Right lobe of liver (tissue), 6 donors: Measurements from ENCODE around the gene UMPS. TPM values are rescaled to one million over a fixed set of nuclear protein-coding genes. Genes with fewer than 3 reads are reported as not detected.

Experiments used
- ATAC-seq, 4 donors: fragments of 200-7000 bp; cut with Tn5 transposase; one replicate each; pipeline ENCODE4 v1.9.1; 2020; ENCODE audit warnings: mild to moderate bottlenecking in 4 of 4, moderate library complexity in 4 of 4
- DNase-seq, 3 donors: peaks; one replicate each; pipeline ENCODE4 v3.0.0-alpha.2; 2020
- H3K27ac ChIP-seq, 3 donors: fragments of 200-600 bp; one replicate each; pipeline ENCODE4 v1.8.0; 2022
- H3K27me3 ChIP-seq, 2 donors: fragments of 200-600 bp; one replicate each; pipeline ENCODE4 v1.8.0; 2022
- H3K36me3 ChIP-seq, 4 donors: fragments of 200-600 bp; sonication (generic) in 1 of 4; one replicate each; pipeline versions ENCODE4 v1.5.1 to v1.8.0; 2017 to 2022; ENCODE audit warnings: control low read depth in 1 of 4
- H3K4me1 ChIP-seq, 4 donors: fragments of 200-600 bp; sonication (generic) in 1 of 4; one replicate each; pipeline versions ENCODE4 v1.5.1 to v1.8.0; 2017 to 2022; ENCODE audit warnings: control low read depth in 1 of 4
- H3K4me3 ChIP-seq, 3 donors: fragments of 200-600 bp; one replicate each; pipeline ENCODE4 v1.8.0; 2022
- H3K9me3 ChIP-seq, 4 donors: fragments of 200-600 bp; sonication (generic) in 1 of 4; one replicate each; pipeline versions ENCODE4 v1.5.1 to v1.8.0; 2017 to 2022; ENCODE audit warnings: control low read depth in 1 of 4
- POLR2A ChIP-seq: fragments of 450-650 bp; IDR thresholded peaks from one replicate; pipeline ENCODE4 v1.6.1; 2017; ENCODE audit warnings: antibody characterized with exemption, mild to moderate bottlenecking
- WGBS: methylation state at CpG from one replicate; pipeline ENCODE4 v1.1.6; 2018; ENCODE audit warnings: low coverage, low lambda C conversion rate; ENCODE audit not compliant: insufficient coverage; ENCODE audit errors: missing lambda C conversion rate; 5-methylcytosine and 5-hydroxymethylcytosine counted together
- intact Hi-C, 2 donors: fragments of 100-400 bp; cut with DNase I; formaldehyde crosslinking; loops; one replicate each; pipeline versions ENCODE4 v1.11.2 to v1.14.1; 2022
- total RNA-seq, 6 experiments: library from RNA; depleted of rRNA in 2 of 6; stranded (reverse); fragments of >200 nt in 2 of 6; fragmentation: NEBNext Ultra II Directional in 3 of 6; extraction: Animal tissue kit (Norgen Biotek cat#: 25700) in 3 of 6; gene quantifications; one replicate each; pipeline versions ENCODE4 v1.1.0 to v1.2.4, GENCODE V29; 2016 to 2023
- TF ChIP-seq, protein P1 (sequence below), 4 donors: fragments of 200-600 bp in 3 of 4; fragments of 450-650 bp in 1 of 4; IDR thresholded peaks; one replicate each; pipeline versions ENCODE4 v1.5.1 to v1.8.0; 2016 to 2022; ENCODE audit warnings: antibody characterized with exemption in 4 of 4, mild to moderate bottlenecking in 2 of 4
- donor health status: DM: no; HTN: yes; CAD: no.
- donor health status: DM: no; HTN: no; CAD: no.
- donor health status: DM: no; HTN: no; CAD: no.
- donor health status: DM: no; HTN: yes; CAD: no.
- donor health status: DM: no; HTN: yes; CAD: no.

UMPS gene
- total RNA-seq, 6 experiments from 2014 or later: 17.5 to 29.9 (median 25.5) TPM

DNA sequence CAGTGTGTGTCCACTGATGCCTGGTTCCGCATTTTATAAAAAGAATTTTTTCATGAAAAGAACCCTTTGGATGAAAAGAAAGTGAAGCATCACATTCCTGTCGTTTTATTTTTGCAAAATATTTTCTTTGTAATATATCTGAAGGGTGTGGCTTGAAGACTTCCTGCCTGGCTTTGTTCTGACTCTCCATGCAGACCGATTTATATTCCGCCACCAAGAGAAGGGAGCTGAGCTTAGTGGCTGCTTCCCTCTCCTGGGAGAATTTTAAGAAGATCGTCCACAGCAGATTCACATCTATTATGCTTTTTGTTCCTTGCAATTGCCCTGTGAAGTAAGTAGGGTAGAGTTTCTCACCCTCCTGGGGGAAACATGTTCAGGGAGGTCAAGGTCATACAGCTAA is 45.2 kb upstream of the UMPS start:
- Histone ChIP-seq H3K4me1 (peaks cover 0 to 15% (median 2%) of the 10 kb centered on the region in 4 donors), H3K27me3 (no peaks in the 10 kb centered on the region), H3K36me3 (no peaks in the 10 kb centered on the region), H3K4me3 (no peak overlapping the region), H3K27ac (no peak overlapping the region), H3K9me3 (no peaks in the 10 kb centered on the region)
- DNase-seq (no peak), ATAC-seq (no peak)
- no peak for TF ChIP-seq POLR2A
- WGBS: 82% methylated on average over 5 of the region's 5 CpGs
- intact Hi-C loops: loop anchor here (5.0 kb wide), 2 partner anchors 63 to 118 kb away; no protein-coding TSS in a partner anchor

GRCh38 chr3:124685481-124685880 is 44.8 kb upstream of the UMPS start:
- no peaks in the 10 kb centered on the region for H3K36me3 ChIP-seq
- no peaks in the 10 kb centered on the region for H3K9me3 ChIP-seq
- no peak overlapping the region for H3K27ac ChIP-seq
- no peak overlapping the region for H3K4me3 ChIP-seq
- TF ChIP-seq POLR2A: no peak
- TF ChIP-seq, protein P1, sequence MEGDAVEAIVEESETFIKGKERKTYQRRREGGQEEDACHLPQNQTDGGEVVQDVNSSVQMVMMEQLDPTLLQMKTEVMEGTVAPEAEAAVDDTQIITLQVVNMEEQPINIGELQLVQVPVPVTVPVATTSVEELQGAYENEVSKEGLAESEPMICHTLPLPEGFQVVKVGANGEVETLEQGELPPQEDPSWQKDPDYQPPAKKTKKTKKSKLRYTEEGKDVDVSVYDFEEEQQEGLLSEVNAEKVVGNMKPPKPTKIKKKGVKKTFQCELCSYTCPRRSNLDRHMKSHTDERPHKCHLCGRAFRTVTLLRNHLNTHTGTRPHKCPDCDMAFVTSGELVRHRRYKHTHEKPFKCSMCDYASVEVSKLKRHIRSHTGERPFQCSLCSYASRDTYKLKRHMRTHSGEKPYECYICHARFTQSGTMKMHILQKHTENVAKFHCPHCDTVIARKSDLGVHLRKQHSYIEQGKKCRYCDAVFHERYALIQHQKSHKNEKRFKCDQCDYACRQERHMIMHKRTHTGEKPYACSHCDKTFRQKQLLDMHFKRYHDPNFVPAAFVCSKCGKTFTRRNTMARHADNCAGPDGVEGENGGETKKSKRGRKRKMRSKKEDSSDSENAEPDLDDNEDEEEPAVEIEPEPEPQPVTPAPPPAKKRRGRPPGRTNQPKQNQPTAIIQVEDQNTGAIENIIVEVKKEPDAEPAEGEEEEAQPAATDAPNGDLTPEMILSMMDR (IDR thresholded peaks at IDR 0.05): no peak
- no peaks in the 10 kb centered on the region for H3K27me3 ChIP-seq
- 59% methylated on average over 6 of the region's 7 CpGs for WGBS
- intact Hi-C loops: loop anchor here (5.0 kb wide), 2 partner anchors 63 to 118 kb away; no protein-coding TSS in a partner anchor
- ATAC-seq (no peak), DNase-seq (no peak)
- H3K4me1 ChIP-seq: peaks cover 0 to 17% (median 3%) of the 10 kb centered on the region in 4 donors

GRCh38 chr3:124686028-124686670 is 44.1 kb upstream of the UMPS start:
- Histone ChIP-seq H3K4me1 (peaks cover 0 to 17% (median 3%) of the 10 kb centered on the region in 4 donors), H3K27me3 (no peaks in the 10 kb centered on the region), H3K9me3 (no peaks in the 10 kb centered on the region), H3K4me3 (no peak overlapping the region), H3K27ac (no peak overlapping the region), H3K36me3 (no peaks in the 10 kb centered on the region)
- no peak for TF ChIP-seq POLR2A
- TF ChIP-seq, protein P1 (IDR thresholded peaks at IDR 0.05): no peak
- WGBS: 98% methylated on average over 3 of the region's 3 CpGs
- no peak for DNase-seq
- no peak for ATAC-seq
- intact Hi-C loops: loop anchor here (5.0 kb wide), 2 partner anchors 64 to 119 kb away; no protein-coding TSS in a partner anchor

DNA sequence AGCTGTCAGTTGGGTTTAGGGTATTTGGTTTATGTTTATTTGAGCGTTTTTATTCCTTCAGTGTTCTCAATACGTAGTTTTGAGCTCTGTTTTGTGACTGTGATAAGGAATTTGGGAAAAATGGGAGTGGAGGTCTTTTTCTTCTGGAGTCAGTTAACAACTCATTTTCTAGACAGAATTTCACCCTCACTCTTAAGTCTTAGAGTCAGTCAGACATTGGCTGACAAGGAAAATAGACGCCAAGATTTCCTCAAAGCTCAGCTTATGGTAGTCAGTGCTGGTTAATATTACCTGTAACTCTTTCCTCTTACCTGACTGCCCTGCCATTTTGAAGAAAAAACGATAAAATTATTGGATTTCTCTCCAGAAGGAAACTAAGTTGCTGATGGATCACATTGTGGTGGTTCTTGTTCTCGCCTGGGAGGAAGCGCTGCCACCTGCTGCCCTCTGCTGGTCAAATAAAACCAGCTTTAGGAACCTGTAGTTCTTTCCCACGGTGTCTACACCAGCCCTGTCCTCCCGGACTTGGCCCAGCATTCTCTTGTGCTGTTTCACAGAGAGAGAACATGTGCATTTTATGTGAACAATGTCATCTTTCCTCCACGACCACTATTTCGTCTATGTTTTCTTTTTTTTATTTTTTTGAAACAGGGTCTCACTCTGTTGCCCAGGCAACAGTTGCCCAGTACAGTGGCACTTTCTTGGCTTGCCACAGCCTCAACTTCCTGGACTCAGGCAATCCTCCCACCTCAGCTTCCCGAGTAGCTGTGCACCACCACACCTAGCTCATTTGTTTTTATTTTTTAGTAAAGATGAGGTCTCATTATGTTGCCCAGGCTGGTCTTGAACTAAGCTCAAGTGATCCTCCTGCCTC is 41.4 kb upstream of the UMPS start:
- DNase-seq: peak; percentile 75 to 85 (median 81)
- Histone ChIP-seq H3K27me3 (no peaks in the 10 kb centered on the region), H3K4me1 (peaks cover 0 to 17% (median 3%) of the 10 kb centered on the region in 4 donors), H3K27ac (peak overlapping the region in 2 of 3 donors; percentile 24 to 73), H3K9me3 (no peaks in the 10 kb centered on the region), H3K36me3 (no peaks in the 10 kb centered on the region), H3K4me3 (no peak overlapping the region)
- WGBS: 14% methylated on average over 11 of the region's 11 CpGs
- ATAC-seq: peak; percentile 93 to 97 (median 96)
- no peak for TF ChIP-seq POLR2A
- TF ChIP-seq, protein P1 (IDR thresholded peaks at IDR 0.05): peak; percentile 83 to 94 (median 92)
- intact Hi-C loops: loop anchor here (5.0 kb wide), 2 partner anchors 67 to 122 kb away; no protein-coding TSS in a partner anchor
